ELR (cell line): Measurements from ENCODE around the gene ASIC5.
"Not testable (repeated sequence)": the region's sequence is repeated elsewhere in the genome, so short reads cannot be mapped to it uniquely, and the experiment has no call there.

Source experiments
- DNase-seq: peaks from one replicate; pipeline ENCODE4 v3.0.0-alpha.2; 2015; ENCODE audit warnings: low read depth

The ASIC5 gene, protein sequence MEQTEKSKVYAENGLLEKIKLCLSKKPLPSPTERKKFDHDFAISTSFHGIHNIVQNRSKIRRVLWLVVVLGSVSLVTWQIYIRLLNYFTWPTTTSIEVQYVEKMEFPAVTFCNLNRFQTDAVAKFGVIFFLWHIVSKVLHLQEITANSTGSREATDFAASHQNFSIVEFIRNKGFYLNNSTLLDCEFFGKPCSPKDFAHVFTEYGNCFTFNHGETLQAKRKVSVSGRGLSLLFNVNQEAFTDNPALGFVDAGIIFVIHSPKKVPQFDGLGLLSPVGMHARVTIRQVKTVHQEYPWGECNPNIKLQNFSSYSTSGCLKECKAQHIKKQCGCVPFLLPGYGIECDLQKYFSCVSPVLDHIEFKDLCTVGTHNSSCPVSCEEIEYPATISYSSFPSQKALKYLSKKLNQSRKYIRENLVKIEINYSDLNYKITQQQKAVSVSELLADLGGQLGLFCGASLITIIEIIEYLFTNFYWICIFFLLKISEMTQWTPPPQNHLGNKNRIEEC

DNA sequence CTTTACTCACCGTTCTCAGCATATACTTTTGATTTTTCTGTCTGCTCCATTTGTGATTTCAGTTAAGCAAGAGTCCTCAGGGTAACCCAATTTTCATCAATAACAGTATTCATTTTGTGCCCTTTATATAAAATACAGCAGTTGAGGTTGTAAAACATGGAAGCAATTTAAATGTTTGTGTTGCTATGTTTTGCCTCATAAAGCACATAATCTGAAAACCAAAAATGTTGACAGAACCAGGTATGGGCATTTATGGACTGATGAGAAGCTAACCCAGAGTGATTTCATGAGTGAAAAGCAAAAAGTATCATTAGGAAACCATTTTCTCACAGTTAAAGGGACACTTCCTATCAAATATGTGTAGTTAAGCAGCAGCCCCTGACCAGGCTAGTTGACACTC lies at the start of gene ASIC5:
TSS of gene ASIC5 (minus strand) at position 101 of the 400 bp plus-strand sequence. CDS start at position 50, 51 bp downstream.
- no peak for DNase-seq

DNA sequence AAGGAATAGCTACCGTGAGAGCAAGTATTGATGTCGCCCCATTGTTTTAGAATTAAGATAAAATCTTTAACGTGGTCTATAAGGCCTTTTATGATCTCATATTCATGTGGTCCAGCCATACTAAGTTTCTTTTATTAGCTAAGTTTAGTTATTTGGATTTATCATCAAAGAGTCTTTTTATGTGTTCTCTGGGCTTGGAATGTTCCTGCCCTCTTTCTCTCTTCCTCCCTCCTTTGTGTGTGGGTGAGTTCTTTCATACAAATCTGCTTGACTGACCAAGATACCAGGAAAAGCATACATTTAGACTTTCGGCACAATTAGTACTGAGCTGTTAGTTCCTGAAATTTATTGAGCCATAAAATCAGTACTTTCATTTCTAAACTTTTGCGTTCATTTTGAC lies 48.7 kb upstream of the ASIC5 start:
- DNase-seq: no peak

GRCh38 chr4:155911905-155912304 lies 45.8 kb upstream of the ASIC5 start:
- DNase-seq: no peak

DNA sequence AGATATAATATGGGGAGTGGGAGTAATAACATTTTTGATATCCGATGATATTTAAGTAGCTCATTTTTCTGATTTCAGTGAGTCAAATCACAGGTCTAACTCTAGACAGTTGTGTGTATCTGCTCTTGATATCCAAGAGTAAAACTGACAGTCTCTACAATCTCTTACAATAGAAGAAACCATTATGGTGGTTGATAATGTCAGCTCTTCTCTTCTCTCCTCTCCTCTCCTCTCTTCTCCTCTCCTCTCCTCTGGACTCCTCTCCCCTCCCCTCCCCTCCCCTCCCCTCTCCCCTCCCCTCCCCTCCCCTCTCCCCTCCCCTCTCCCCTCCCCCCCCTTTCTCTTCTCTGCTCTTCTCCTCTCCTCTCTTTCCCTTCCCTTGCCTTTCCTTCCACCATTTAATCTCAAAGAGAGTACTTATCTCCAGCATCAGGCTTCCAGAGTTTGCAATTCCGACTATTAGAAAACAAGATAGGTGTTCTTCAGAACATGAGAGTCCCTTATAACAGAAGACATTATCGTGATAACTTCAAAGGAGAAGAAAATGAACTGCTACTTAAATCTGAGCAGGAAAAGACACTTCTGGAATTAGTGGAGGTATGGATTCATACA lies 43.6 kb upstream of the ASIC5 start:
- DNase-seq: no peak

DNA sequence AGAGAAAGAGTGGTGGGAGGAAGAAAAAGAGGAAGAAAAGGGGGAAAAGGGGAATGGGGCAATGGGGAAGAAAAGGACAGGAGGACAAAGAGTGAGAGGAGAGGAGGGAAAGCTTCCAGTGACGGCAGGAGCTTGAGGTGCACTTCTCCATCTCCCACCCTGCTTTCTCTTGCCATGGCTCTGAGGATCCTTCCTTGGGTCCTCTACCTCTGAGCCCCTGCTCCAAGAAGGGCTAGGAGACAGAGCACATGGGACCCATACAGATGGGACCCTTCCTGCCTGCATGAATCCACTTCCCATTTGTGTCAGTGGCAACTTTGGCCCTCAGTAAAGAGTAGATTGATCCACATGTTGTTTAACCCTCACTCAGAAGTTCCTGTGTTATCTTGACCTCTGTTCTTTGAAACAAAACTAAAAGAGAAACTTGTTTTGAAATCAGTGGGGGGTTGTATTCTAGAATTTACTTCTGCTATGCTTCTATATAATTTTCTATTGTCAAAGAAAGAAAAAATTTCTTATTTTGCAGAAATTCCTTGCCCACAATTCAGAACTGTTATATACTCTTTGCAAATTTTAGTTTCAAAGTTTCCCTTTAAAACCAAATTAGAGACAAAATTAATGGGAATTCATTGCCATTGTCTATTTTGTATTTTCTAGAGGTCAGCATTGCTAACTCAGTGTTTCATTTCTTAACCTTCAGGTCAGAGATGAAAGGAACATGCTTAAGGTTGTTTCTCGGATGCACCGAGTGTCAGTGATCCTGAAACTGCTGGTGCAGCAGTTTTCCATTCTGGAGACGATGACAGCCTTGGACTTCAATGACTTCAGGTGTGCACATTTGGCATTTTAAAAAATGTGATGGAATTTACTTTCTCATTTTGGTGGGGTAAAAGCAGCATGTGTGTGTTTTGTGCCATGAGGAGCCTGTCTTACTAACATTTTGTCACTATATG lies 42.4 kb upstream of the ASIC5 start:
- DNase-seq: no peak

GRCh38 chr4:155907556-155907955 lies 41.5 kb upstream of the ASIC5 start:
- DNase-seq: no peak

- DNase-seq: peak; percentile 75
Observed at GRCh38 chr4:155906554-155907247, 40.6 kb upstream of the ASIC5 start.

GRCh38 chr4:155904331-155904730 lies 38.3 kb upstream of the ASIC5 start:
- no peak for DNase-seq

DNA sequence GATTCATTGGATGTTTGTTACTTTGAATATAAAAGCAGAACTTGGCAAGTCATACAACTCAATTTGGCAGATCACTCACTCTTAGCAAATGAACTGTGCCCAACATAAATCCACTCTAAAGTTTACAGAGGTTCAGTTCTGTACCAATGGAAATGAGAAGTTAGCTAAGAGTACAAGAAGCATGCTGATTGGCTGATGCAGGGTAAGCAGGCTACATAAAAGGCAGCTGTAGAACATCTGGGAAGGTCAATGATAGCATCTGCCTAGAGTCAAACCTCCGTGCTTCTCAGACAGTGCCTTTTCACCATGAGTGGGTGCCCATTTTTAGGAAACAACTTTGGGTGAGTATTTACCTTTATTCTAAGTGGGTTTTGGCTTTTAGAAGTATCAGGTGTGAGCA lies 37.4 kb upstream of the ASIC5 start, which contains the start of gene TDO2:
TSS of gene TDO2 (plus strand) at position 244 of the 400 bp plus-strand sequence. CDS start at position 307, 63 bp downstream.
- DNase-seq: no peak

DNA sequence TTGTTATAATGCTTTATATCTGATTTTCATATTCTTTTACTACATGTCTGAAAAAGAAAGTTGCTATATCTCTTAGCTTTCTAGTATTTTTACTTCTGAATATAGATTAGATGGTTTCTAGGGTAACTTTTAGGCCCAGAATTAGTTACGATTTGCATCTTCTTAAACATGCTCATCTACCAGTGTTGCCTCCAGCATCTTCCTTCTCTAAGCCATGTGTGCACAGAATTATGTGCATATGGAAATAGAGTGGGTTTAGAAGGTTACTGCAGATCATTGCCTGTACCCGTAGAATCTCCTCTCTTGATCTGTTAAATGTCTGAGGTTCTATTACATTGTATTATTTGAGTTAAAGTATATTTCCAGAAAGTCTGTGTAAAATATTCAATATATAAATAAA lies 34.9 kb upstream of the ASIC5 start:
- DNase-seq: no peak

GRCh38 chr4:155900381-155900780 lies 34.3 kb upstream of the ASIC5 start:
- peak; percentile 54 for DNase-seq

GRCh38 chr4:155899891-155900290 lies 33.8 kb upstream of the ASIC5 start:
- no peak for DNase-seq

DNA sequence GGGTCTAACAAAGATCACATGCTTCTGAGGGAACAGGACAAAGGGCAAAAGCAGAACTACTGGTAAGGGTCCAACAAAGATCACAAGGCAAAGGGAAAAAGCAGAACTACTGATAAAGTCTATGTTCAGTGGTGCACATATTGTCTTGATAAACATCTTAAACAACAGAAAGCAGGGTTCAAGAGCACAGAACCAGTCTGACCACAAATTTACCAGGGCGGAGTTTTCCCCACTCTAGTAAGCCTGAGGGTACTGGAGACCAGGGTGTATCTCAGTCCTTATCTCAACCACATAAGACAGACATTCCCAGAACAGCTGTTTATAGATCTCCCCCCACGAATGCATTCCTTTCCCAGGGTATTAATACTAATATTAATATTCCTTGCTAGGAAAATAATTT lies 32.3 kb upstream of the ASIC5 start:
- not testable (repeated sequence) for DNase-seq

GRCh38 chr4:155891058-155891457 lies 25.0 kb upstream of the ASIC5 start:
- DNase-seq: no peak

GRCh38 chr4:155889946-155890345 lies 23.9 kb upstream of the ASIC5 start:
- DNase-seq: no peak

- DNase-seq: peak; percentile 60
Observed at GRCh38 chr4:155889031-155889793, 23.1 kb upstream of the ASIC5 start.

GRCh38 chr4:155887847-155888570 lies 21.9 kb upstream of the ASIC5 start:
- DNase-seq: no peak

DNA sequence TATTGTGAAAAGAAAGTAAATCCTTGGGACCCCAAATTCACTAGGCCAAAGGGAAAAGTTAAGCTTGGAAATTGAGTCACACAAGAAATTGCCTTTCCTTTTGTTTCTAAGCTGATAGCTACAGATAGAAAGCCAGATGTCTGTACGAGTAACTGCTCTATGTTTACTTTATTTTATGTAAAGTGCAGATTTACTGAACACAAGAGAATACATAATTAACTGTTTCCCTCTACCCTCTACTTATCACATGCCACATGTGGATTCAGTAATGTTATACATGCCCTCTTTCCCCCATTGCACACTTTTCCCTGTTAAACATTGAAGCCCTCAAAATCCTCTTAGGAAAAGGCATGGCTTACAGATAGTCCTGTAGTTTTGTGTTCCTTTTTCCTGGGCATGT lies 21.0 kb upstream of the ASIC5 start:
- no peak for DNase-seq

- no peak for DNase-seq
Observed at GRCh38 chr4:155885666-155886065, 19.6 kb upstream of the ASIC5 start.

DNA sequence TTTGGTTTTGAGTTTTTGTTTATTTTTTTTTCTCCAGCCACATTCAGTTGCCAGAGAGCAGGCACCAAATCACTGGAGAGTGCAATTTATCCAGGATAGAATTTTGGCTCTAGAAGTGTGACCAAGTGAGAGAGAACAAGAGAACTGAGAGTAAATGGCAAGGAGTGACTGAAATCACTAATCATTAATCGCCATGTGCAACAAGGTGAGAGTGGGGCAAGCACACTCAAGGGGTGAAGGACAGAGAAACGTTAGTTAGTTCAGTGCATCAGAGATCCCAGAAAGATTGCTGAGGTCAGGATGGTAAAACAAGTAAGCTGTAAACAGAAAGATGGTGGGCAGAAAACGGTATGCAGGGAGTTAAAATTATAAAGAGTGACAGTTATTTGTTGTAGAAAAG lies 17.8 kb upstream of the ASIC5 start:
- DNase-seq: no peak
